ENCODE results near the gene KLHDC9.

- TF ChIP-seq, protein P1, sequence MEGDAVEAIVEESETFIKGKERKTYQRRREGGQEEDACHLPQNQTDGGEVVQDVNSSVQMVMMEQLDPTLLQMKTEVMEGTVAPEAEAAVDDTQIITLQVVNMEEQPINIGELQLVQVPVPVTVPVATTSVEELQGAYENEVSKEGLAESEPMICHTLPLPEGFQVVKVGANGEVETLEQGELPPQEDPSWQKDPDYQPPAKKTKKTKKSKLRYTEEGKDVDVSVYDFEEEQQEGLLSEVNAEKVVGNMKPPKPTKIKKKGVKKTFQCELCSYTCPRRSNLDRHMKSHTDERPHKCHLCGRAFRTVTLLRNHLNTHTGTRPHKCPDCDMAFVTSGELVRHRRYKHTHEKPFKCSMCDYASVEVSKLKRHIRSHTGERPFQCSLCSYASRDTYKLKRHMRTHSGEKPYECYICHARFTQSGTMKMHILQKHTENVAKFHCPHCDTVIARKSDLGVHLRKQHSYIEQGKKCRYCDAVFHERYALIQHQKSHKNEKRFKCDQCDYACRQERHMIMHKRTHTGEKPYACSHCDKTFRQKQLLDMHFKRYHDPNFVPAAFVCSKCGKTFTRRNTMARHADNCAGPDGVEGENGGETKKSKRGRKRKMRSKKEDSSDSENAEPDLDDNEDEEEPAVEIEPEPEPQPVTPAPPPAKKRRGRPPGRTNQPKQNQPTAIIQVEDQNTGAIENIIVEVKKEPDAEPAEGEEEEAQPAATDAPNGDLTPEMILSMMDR (IDR thresholded peaks at IDR 0.05), result no peak
- TF ChIP-seq POLR2A (IDR thresholded peaks at IDR 0.05) (peak; percentile 20), POLR2AphosphoS5 (IDR thresholded peaks at IDR 0.05) (peak; percentile 76 to 88 (median 88))
These were observed 34.5 kb downstream of the KLHDC9 start, which contains the start of gene DEDD for GRCh38 chr1:161132410-161133219.
